Upper lobe of left lung (tissue), 6 donors: ENCODE measurements around the gene GPR84. TPM values are rescaled to one million over a fixed set of nuclear protein-coding genes. Genes with fewer than 3 reads are reported as not detected.

Source experiments
- ATAC-seq, 2 donors: fragments of 200-7000 bp; cut with Tn5 transposase; one replicate each; pipeline ENCODE4 v1.9.1; 2022; ENCODE audit warnings: mild to moderate bottlenecking in 2 of 2, moderate library complexity in 2 of 2; ENCODE audit not compliant: low FRiP score in 2 of 2
- DNase-seq, 2 donors: peaks; one replicate each; pipeline ENCODE4 v3.0.0-alpha.2; 2019 to 2020
- H3K27ac ChIP-seq, 4 donors: fragments of 200-600 bp; sonication (generic); one replicate each; pipeline ENCODE4 v1.5.1; 2016 to 2019
- H3K27me3 ChIP-seq, 4 donors: fragments of 200-600 bp; sonication (generic); one replicate each; pipeline ENCODE4 v1.5.1; 2017 to 2019
- H3K36me3 ChIP-seq, 4 donors: fragments of 200-600 bp; sonication (generic); one replicate each; pipeline ENCODE4 v1.5.1; 2016 to 2019
- H3K4me1 ChIP-seq, 4 donors: fragments of 200-600 bp; sonication (generic); one replicate each; pipeline ENCODE4 v1.5.1; 2018 to 2019
- H3K4me3 ChIP-seq, 4 donors: fragments of 200-600 bp; sonication (generic); one replicate each; pipeline ENCODE4 v1.5.1; 2017 to 2019; ENCODE audit warnings: mild to moderate bottlenecking in 2 of 4, moderate library complexity in 1 of 4
- H3K9me3 ChIP-seq, 4 donors: fragments of 200-600 bp; sonication (generic); one replicate each; pipeline ENCODE4 v1.5.1; 2018 to 2019
- EP300 ChIP-seq, 4 donors: sonication (generic); formaldehyde crosslinking; IDR thresholded peaks; one replicate each; pipeline ENCODE4 v1.5.1; 2017; ENCODE audit warnings: antibody characterized with exemption in 4 of 4, control low read depth in 2 of 4
- POLR2A ChIP-seq, 4 donors: fragments of 450-650 bp; IDR thresholded peaks; one replicate each; pipeline ENCODE4 v1.5.1; 2016 to 2017; ENCODE audit warnings: antibody characterized with exemption in 4 of 4, mild to moderate bottlenecking in 2 of 4
- POLR2AphosphoS5 ChIP-seq, 2 donors: sonication (generic); formaldehyde crosslinking; IDR thresholded peaks; one replicate each; pipeline ENCODE4 v1.5.1; 2017; ENCODE audit warnings: antibody characterized with exemption in 2 of 2
- WGBS, 2 donors: methylation state at CpG; one replicate each; pipeline ENCODE4 v1.1.5; 2017 to 2018; 5-methylcytosine and 5-hydroxymethylcytosine counted together
- small RNA-seq, 4 donors: library from RNA; depleted of rRNA; stranded (forward); fragments of <200 nt; gene quantifications; one replicate each; pipeline ENCODE3, GENCODE V24; 2016
- total RNA-seq, 6 donors: library from RNA; depleted of rRNA in 4 of 6; stranded (reverse); fragments of >200 nt in 4 of 6; gene quantifications; one replicate each; pipeline versions ENCODE4 v1.1.0 to v1.2.1, GENCODE V29; 2016 to 2021
- TF ChIP-seq, protein P1 (sequence below), 6 experiments: fragments of 450-650 bp in 4 of 6; fragments of 200-600 bp in 2 of 6; sonication (generic) in 2 of 6; IDR thresholded peaks; one replicate each; pipeline ENCODE4 v1.5.1; 2016 to 2019; ENCODE audit warnings: antibody characterized with exemption in 6 of 6
- donor health status: DM: no; HTN: no; CAD: no; lungs with moderate emphysema.
- donor health status: DM: no; HTN: yes; CAD: no; lungs with severe emphysema.

GPR84 gene
- total RNA-seq, 6 donors from 2014 or later, result 0.39 to 2.1 (median 1.1) TPM; not detected in 2

GRCh38 chr12:54324617-54325441 lies 39.5 kb downstream of the GPR84 start, which contains the start of gene COPZ1:
Gene COPZ1, plus strand, starts transcription at chr12:54325131. Its CDS starts 33 bp downstream, at chr12:54325164.
- WGBS, 2 donors, result 1 to 2% methylated on average over 31 to 34 of the region's 34 CpGs
- DNase-seq (peak; percentile 90 to 96), ATAC-seq (peak; percentile 98)
- H3K27me3 ChIP-seq, result no peaks in the 10 kb centered on the region
- no peaks in the 10 kb centered on the region for H3K9me3 ChIP-seq
- TF ChIP-seq POLR2A (IDR thresholded peaks at IDR 0.05) (peak in 3 of 4 donors; percentile 61 to 88 (median 73)), POLR2AphosphoS5 (IDR thresholded peaks at IDR 0.05) (peak; percentile 74 to 85), EP300 (IDR thresholded peaks at IDR 0.05) (peak in 1 of 4 donors; percentile 1)
- TF ChIP-seq, protein P1, sequence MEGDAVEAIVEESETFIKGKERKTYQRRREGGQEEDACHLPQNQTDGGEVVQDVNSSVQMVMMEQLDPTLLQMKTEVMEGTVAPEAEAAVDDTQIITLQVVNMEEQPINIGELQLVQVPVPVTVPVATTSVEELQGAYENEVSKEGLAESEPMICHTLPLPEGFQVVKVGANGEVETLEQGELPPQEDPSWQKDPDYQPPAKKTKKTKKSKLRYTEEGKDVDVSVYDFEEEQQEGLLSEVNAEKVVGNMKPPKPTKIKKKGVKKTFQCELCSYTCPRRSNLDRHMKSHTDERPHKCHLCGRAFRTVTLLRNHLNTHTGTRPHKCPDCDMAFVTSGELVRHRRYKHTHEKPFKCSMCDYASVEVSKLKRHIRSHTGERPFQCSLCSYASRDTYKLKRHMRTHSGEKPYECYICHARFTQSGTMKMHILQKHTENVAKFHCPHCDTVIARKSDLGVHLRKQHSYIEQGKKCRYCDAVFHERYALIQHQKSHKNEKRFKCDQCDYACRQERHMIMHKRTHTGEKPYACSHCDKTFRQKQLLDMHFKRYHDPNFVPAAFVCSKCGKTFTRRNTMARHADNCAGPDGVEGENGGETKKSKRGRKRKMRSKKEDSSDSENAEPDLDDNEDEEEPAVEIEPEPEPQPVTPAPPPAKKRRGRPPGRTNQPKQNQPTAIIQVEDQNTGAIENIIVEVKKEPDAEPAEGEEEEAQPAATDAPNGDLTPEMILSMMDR (IDR thresholded peaks at IDR 0.05), result peak; percentile 35 to 77 (median 58)
- H3K4me3 ChIP-seq, result peak within 1 kb of the TSS; percentile 70 to 86 (median 78)
- peaks cover 41 to 49% (median 46%) of the 10 kb centered on the region in 4 donors for H3K4me1 ChIP-seq
- peaks cover 0 to 11% (median 0%) of the 10 kb centered on the region in 4 donors for H3K36me3 ChIP-seq
- H3K27ac ChIP-seq, result peak within 1 kb of the TSS; percentile 85 to 94 (median 92)

GRCh38 chr12:54321363-54321762 lies 42.9 kb downstream of the GPR84 start:
- no peak overlapping the region for H3K27ac ChIP-seq
- ATAC-seq (no peak), DNase-seq (no peak)
- no peaks in the 10 kb centered on the region for H3K9me3 ChIP-seq
- no peak overlapping the region for H3K4me3 ChIP-seq
- 89 to 94% methylated on average over 5 of the region's 5 CpGs for WGBS, 2 donors
- peaks cover 11 to 18% (median 15%) of the 10 kb centered on the region in 4 donors for H3K4me1 ChIP-seq
- H3K27me3 ChIP-seq, result no peaks in the 10 kb centered on the region
- TF ChIP-seq POLR2AphosphoS5 (IDR thresholded peaks at IDR 0.05), result no peak
- TF ChIP-seq, protein P1 (IDR thresholded peaks at IDR 0.05), result no peak
- no peak for TF ChIP-seq EP300 (IDR thresholded peaks at IDR 0.05)
- no peak for TF ChIP-seq POLR2A (IDR thresholded peaks at IDR 0.05)
- no peaks in the 10 kb centered on the region for H3K36me3 ChIP-seq

Small RNAs within 50 kb of the gene (small RNA-seq; reads per million reads assigned to genes)
- gene MIR148B (51.4 to 245 (median 99.7) reads per million in 4 donors), gene RN7SL744P (0 reads per million in 4 donors), gene RNU6-950P (0 reads per million in 4 donors)

Other genes with a start within 250 kb of the GPR84 start
- 10 to 100 TPM; 19.8 to 54.5 (median 28.6) TPM for gene SMUG1, start 175.5 kb downstream of the GPR84 start, total RNA-seq
- gene CBX5, start 84.4 kb downstream of the GPR84 start, total RNA-seq, result 10 to 100 TPM; 15.5 to 48.2 (median 36.1) TPM
- gene HNRNPA1, start 83.8 kb downstream of the GPR84 start, total RNA-seq, result 100 to 1,000 TPM; 255 to 870 (median 475) TPM
- gene NFE2, start 63.5 kb downstream of the GPR84 start, total RNA-seq, result 10 to 100 TPM in 2 of 6 donors, 1 to 10 TPM in 4; 2.7 to 16.8 (median 9.3) TPM
- 100 to 1,000 TPM in 3 of 6 donors, 10 to 100 TPM in 3; 55.5 to 132 (median 96.7) TPM for gene COPZ1, start 39.4 kb downstream of the GPR84 start, total RNA-seq
- gene ZNF385A, start 20.2 kb upstream of the GPR84 start, total RNA-seq, result 10 to 100 TPM; 18.5 to 43.8 (median 23.0) TPM
- 100 to 1,000 TPM in 2 of 6 donors, 10 to 100 TPM in 4; 48.3 to 146 (median 92.6) TPM for gene ITGA5, start 54.8 kb upstream of the GPR84 start, total RNA-seq
- 1 to 10 TPM in 4 of 6 donors, not detected in 2; 1.4 to 4.6 (median 2.2) TPM for gene GTSF1, start 109.1 kb upstream of the GPR84 start, total RNA-seq
- 10 to 100 TPM; 46.5 to 92.7 (median 63.5) TPM for gene NCKAP1L, start 133.3 kb upstream of the GPR84 start, total RNA-seq
- gene PDE1B, start 185.1 kb upstream of the GPR84 start, total RNA-seq, result 10 to 100 TPM in 2 of 6 donors, 1 to 10 TPM in 4; 3.8 to 17.8 (median 7.0) TPM
- gene PPP1R1A, start 224.2 kb upstream of the GPR84 start, total RNA-seq, result under 1 TPM in 4 of 6 donors, not detected in 2; 0.22 to 0.89 (median 0.30) TPM